ENCODE results near the gene EDA.

Gene EDA

GRCh38 chrX:69615779-69616456 lies at the start of gene EDA:
Gene EDA, plus strand, starts transcription at chrX:69616113.
- peak; percentile 80 for DNase-seq

- DNase-seq = no peak
Measured at GRCh38 chrX:69568828-69569227, 47.1 kb upstream of the EDA start.

GRCh38 chrX:69597399-69597798 lies 18.5 kb upstream of the EDA start:
- no peak for DNase-seq

GRCh38 chrX:69600182-69600581 lies 15.7 kb upstream of the EDA start:
- DNase-seq = no peak

- peak; percentile 63 for DNase-seq
Measured at GRCh38 chrX:69603566-69604194, 12.2 kb upstream of the EDA start.

GRCh38 chrX:69605521-69605920 lies 10.4 kb upstream of the EDA start:
- DNase-seq = no peak

GRCh38 chrX:69607616-69608015 lies 8.3 kb upstream of the EDA start:
- no peak for DNase-seq

GRCh38 chrX:69613946-69614345 lies 2.0 kb upstream of the EDA start:
- no peak for DNase-seq

- no peak for DNase-seq
Measured at GRCh38 chrX:69614886-69615285, 1.0 kb upstream of the EDA start.

- no peak for DNase-seq
Measured at GRCh38 chrX:69615342-69615741, 571 bp upstream of the EDA start.

- DNase-seq = no peak
Measured at GRCh38 chrX:69616457-69617203, 717 bp downstream of the EDA start.

- no peak for DNase-seq
Measured at GRCh38 chrX:69618803-69619202, 2.9 kb downstream of the EDA start.

GRCh38 chrX:69626129-69626528 lies 10.2 kb downstream of the EDA start:
- DNase-seq = no peak

- DNase-seq = no peak
Measured at GRCh38 chrX:69627744-69628143, 11.8 kb downstream of the EDA start.

GRCh38 chrX:69630147-69630546 lies 14.2 kb downstream of the EDA start:
- DNase-seq = no peak

GRCh38 chrX:69664693-69665092 lies 48.8 kb downstream of the EDA start:
- no peak for DNase-seq

- DNase-seq = no peak
Measured at GRCh38 chrX:69670001-69670555, 54.2 kb downstream of the EDA start.

- no peak for DNase-seq
Measured at GRCh38 chrX:69674891-69675290, 59.0 kb downstream of the EDA start.

GRCh38 chrX:69705818-69706217 lies 89.9 kb downstream of the EDA start:
- no peak for DNase-seq

- no peak for DNase-seq
Measured at GRCh38 chrX:69718102-69718501, 102.2 kb downstream of the EDA start.

- DNase-seq = no peak
Measured at GRCh38 chrX:69724307-69724706, 108.4 kb downstream of the EDA start.

- no peak for DNase-seq
Measured at GRCh38 chrX:69740317-69740716, 124.4 kb downstream of the EDA start.

- no peak for DNase-seq
Measured at GRCh38 chrX:69741721-69742120, 125.8 kb downstream of the EDA start.

GRCh38 chrX:69746051-69746450 lies 130.1 kb downstream of the EDA start:
- no peak for DNase-seq
